Measurements from ENCODE around the gene SEPTIN11.

The SEPTIN11 gene

GRCh38 chr4:76997532-76997931, 48.0 kb downstream of the SEPTIN11 start:
- H4K20me1 ChIP-seq = peaks cover 33% of the 10 kb centered on the region
- no peak overlapping the region for H3K27ac ChIP-seq
- H3K4me3 ChIP-seq = no peak overlapping the region
- H3K4me2 ChIP-seq = no peak overlapping the region
- no peaks in the 10 kb centered on the region for H3K9me3 ChIP-seq
- H3K9ac ChIP-seq = no peak overlapping the region
- H3K36me3 ChIP-seq = peaks cover 70% of the 10 kb centered on the region
- no peaks in the 10 kb centered on the region for H3K27me3 ChIP-seq
- no peak for TF ChIP-seq Cebpa-rat (IDR thresholded peaks at IDR 0.05)
- peaks cover 7% of the 10 kb centered on the region for H3K4me1 ChIP-seq

- Histone ChIP-seq H4K20me1 (peaks cover 24% of the 10 kb centered on the region), H3K36me3 (peaks cover 78% of the 10 kb centered on the region)
- no peak for TF ChIP-seq Cebpa-rat (IDR thresholded peaks at IDR 0.05)
Measured at GRCh38 chr4:76998251-76998901, 48.8 kb downstream of the SEPTIN11 start.

More at GRCh38 chr4:76998251-76998901, 48.8 kb downstream of the SEPTIN11 start:
- H3K27ac ChIP-seq = no peak overlapping the region
- no peaks in the 10 kb centered on the region for H3K9me3 ChIP-seq
- H3K4me1 ChIP-seq = peaks cover 7% of the 10 kb centered on the region
- H3K4me3 ChIP-seq = no peak overlapping the region
- H3K9ac ChIP-seq = no peak overlapping the region
- H3K4me2 ChIP-seq = no peak overlapping the region
- H3K27me3 ChIP-seq = no peaks in the 10 kb centered on the region

All from BLaER1 (cell line).